Dedifferentiated amniotic fluid mesenchymal stem cell (primary cell): Measurements from ENCODE around the gene VASH2.
"Not testable (repeated sequence)": the region's sequence is repeated elsewhere in the genome, so short reads cannot be mapped to it uniquely, and the experiment has no call there.

Source experiments
- DNase-seq: peaks from one replicate; pipeline ENCODE4 v3.0.0-alpha.2; 2016; ENCODE audit errors: extremely low spot score

Gene VASH2

DNA sequence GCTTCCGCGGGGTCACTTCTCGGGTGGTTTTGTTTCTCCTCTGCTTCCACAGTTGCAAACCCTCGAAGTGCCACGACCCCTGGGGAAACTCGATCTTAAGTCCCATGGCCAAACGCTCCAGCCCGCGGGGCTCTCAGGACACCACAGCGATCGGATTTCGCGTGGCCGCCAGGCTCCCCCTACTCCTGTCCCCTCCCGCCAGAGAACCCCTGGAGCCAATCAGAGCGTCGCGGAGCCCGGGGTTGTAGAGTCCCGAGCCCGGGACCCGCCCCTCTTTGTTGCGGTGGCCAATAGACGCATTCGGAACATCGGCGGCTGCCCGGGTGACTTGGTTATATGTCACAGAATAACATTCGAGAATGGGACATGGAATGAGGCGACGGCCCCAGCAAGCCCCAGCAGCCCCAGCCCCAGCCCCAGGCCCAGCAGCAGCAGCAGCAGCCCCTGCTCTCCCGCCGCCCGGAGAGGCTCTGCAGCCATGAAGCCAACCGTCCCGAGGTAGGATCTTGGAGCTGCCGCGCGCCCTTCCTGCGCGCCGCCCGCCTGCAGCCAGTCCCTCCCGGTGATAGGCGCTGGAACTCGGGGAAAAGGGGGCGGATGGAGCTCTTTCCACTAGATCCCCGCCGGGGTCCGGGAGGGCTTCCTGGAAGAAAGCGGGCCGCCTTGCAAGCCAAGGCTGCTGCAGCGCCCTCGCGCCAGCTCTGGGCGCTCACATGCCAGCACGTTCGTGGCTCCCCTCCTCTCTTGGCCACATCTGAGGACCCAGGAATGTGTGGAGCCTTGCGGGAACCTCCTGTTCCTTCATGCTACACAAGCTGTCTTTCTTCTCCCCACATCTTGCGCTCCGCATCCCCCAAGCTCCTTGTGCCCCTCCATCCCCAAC lies at the start of gene VASH2:
VASH2 (plus strand) TSS at position 299 of the 883 bp plus-strand sequence. CDS start 1,002 bp downstream, outside the sequence.
- peak; percentile 77 for DNase-seq

GRCh38 chr1:212901290-212901689 lies 49.1 kb upstream of the VASH2 start:
- DNase-seq: no peak

GRCh38 chr1:212902054-212902453 lies 48.3 kb upstream of the VASH2 start:
- no peak for DNase-seq

- no peak for DNase-seq
These were observed 46.7 kb upstream of the VASH2 start for GRCh38 chr1:212903664-212904063.

GRCh38 chr1:212908071-212908470 lies 42.3 kb upstream of the VASH2 start:
- DNase-seq: not testable (repeated sequence)

DNA sequence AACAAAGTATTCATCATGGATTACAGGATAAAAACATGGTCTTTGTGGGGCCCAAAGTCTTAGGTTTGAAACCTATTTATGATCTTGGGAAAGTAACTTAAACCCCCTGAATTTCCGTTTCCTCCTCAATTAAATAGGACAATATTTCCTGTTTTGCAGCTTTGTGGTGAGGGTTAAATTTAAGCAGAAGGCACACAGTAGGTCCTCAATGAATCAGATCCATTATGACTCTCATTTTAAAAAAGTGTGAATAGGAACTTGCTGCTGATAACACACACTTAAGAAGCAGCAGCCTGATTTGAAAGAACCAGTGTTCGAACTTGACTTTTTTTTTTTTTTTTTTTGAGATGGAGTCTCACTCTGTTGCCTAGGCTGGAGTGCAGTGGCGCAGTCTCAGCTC lies 41.4 kb upstream of the VASH2 start:
- DNase-seq: no peak

GRCh38 chr1:212909652-212910063 lies 40.7 kb upstream of the VASH2 start:
- DNase-seq: no peak

DNA sequence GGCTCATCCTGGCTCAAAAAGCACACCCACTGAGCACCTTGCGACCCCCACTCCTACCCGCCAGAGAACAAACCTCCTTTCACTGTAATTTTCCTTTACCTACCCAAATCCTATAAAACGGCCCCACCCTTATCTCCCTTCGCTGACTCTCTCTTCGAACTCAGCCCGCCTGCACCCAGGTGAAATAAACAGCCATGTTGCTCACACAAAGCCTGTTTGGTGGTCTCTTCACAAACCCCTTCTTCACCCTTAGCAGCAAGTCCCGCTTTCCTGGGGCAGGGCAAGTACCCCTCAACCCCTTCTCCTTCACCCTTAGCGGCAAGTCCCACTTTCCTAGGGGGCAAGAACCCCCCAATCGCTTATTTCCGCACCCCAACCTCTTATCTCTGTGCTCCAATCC lies 40.1 kb upstream of the VASH2 start:
- DNase-seq: not testable (repeated sequence)

DNA sequence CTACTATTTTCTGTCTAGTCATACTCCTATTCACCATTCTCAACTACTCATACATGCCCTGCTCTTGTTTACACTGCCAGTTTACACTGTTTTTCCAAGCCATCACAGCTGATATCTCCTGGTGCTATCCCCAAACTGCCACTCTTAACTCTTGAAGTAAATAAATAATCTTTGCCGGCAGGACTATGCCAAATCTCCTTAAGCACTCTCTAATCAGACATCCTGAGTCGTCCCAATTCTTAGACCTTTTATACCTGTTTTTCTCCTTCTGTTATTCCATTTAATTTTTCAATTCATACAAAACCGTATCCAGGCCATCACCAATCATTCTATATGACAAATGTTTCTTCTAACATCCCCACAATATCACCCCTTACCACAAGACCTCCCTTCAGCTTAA lies 36.7 kb upstream of the VASH2 start:
- DNase-seq: not testable (repeated sequence)

DNA sequence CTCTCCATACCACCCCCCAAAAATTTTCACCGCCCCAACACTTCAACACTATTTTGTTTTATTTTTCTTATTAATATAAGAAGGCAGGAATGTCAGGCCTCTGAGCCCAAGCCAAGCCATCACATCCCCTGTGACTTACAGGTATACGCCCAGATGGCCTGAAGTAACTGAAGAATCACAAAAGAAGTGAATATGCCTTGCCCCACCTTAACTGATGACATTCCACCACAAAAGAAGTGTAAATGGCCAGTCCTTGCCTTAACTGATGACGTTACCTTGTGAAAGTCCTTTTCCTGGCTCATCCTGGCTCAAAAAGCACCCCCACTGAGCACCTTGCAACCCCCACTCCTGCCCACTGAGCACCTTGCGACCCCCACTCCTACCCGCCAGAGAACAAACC lies 36.2 kb upstream of the VASH2 start:
- DNase-seq: not testable (repeated sequence)

DNA sequence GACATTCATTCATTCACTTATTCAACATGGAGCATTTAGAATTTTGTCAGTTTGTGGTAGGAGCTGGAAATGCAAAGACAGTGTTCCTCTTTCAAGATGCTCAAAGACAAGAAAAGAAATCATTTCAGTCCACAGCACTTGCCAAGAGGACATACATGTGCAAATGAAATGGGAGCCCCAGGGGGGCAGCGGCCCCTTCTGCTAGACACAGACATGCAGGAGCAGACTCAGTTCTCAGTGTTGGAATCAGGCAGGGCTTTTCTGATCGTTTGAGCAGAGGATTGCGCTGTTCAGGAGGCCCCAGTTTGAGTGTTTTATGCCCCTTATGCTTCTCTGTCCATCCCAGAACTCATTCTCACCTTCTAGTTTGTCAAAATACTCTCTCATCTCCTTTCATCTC lies 35.6 kb upstream of the VASH2 start:
- DNase-seq: no peak

DNA sequence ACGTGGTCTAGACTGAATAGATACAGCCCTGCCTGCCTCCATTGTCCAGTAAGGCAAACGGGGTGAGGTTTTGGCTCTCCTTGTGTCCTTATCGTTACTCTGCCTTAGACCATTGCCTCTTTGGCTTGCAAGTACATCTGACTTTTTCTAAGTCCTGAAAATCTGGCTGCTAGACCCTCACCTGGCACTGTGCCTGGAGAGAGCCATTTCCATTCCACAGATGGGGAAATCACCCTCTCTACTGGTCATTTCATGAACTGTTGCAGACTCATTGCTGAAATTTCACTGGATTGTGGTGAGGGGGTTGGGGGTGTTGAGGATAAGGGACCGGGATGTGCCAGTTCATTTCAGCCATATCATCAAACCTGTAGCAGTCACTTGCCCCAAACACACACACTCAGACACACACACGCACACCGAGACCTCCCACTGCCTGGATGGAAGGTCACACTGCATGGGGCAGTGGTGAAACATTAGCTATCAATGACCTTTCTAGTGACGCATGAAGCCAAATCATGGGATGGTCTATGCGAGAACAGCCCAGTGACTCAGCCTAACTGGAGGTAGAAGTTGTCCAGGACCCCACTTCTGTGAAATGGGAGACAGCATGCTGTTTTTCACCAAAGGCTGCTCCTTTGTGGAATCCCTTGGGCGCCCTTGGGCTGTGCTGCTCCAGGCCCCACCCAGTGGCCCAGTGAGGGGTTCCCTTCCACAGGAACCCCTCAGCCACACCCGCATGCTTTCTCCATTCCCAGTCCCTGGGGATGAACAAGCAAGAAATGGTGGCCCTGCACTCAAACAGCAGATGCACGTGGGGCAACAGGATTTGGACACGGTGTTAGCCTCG lies 34.9 kb upstream of the VASH2 start:
- DNase-seq: no peak

GRCh38 chr1:212916481-212917133 lies 33.7 kb upstream of the VASH2 start:
- no peak for DNase-seq

GRCh38 chr1:212917134-212917485 lies 33.2 kb upstream of the VASH2 start:
- no peak for DNase-seq

- DNase-seq: no peak
These were observed 32.5 kb upstream of the VASH2 start for GRCh38 chr1:212917858-212918257.

DNA sequence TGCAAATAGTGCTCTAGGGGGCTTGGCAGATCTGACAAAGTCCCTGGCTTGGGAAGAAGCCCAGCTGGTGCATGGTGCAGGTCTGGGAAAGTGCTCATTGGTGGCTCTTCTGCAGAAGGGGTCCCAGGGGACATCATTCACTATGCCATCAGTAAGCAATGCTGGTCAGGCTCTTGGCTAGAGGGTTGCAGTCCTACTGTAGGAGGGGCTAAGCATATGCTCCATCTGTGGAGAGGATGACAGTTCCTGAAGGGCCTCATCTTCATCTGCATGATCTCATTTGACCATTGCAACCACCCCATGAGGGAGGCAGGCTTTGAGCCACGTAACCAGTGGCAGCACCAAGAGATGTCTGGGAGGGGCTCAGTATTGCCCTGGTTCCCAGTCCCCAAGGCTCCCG lies 31.5 kb upstream of the VASH2 start:
- no peak for DNase-seq

- DNase-seq: no peak
These were observed 30.1 kb upstream of the VASH2 start for GRCh38 chr1:212920246-212920645.

DNA sequence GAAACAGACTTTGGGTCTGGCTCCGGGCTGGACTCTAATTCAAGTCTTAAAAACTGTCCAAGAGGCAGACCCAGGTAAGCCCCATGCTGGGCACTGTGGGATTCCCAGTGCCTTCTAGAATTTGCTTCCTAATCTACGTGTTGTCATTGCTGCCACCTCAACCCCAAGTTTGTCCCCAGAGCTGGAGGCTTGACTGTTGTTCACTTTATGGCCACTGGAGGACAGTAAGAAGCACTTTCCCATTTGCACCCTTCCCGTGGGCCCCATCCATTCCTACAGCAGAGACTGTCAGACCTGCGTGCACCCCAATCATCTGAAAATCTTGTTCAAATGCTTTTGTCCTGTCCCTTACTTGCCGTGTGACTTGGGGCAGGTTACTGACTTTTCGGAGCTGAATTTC lies 29.4 kb upstream of the VASH2 start:
- no peak for DNase-seq

DNA sequence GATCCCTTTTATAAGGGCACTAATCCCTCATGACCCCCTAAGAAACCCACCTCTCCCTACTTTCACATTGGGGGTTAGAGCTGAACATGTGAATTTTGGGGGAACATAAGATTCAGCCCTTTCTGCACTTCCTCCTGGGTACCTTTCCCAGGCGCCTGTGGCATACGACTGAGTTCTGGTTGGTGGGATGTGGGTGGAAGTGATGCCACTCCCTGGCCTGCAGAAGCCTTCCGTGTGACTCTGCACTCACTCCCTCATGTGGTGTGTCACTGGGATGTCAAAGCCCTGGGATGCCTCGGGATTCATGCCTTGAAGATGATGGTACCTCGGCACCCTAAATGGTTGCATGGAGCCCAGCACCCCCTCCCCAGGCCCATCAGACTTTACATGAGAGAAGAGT lies 28.3 kb upstream of the VASH2 start:
- DNase-seq: no peak

- DNase-seq: no peak
These were observed 24.0 kb upstream of the VASH2 start for GRCh38 chr1:212926372-212926771.

DNA sequence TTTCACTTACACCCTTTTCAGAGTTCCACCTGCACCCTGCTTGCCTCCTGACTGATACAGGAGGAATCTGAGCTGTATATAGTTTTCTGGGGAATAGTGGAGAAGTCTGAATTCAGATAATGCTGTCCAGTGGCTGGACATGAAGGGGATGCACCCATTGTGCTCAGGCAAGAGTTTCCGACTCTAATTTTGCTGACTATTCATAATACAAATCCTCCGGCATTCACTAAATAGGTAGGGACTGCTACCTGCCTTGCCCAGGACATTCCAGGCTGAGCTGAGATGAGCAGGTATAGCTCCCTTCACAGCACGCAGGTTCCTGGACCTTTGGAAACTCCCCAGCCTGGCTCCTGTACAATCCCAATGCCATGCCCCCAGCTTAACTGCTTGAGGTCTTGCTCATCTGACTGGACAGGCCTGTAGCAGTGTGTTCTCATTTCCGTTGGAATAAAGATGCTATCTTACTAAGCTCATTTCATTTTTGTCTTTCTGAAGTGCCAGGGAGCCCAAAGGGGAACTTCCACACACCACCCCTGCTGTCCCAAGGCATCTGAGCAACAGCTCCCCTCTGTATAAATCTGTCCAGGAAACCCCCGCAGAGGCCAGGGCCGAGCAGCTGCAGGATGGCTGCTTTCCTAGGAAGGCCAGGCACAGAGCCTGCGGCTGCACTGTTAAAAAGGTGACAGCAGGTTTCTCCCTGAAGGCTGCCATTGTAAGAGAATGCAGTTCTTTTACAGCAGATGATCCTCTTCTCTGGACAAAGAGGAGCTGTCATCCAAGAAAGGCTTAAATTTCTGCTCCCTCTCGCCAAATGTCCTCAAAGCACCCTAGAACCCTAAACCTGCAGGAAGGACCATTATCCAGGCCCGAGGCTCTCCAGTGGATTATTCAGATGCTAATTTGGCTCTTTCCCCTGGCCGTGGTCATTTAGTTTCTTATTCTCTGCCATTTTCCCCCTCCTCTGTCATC lies 21.7 kb upstream of the VASH2 start:
- no peak for DNase-seq
